Thoracic aorta (tissue), 2 donors: Measurements from ENCODE around the gene SCIN. TPM values are rescaled to one million over a fixed set of nuclear protein-coding genes. Genes with fewer than 3 reads are reported as not detected.

Experiments used
- ATAC-seq: fragments of 150-250 bp; one replicate; pipeline ENCODE4 v1.8.0; 2017; ENCODE audit warnings: low read depth; ENCODE audit not compliant: insufficient number of reproducible peaks, low FRiP score
- DNase-seq: peaks from one replicate; pipeline ENCODE4 v3.0.0-alpha.2; 2020; ENCODE audit warnings: low spot score
- H3K27ac ChIP-seq, 2 donors: fragments of 200-600 bp; sonication (generic); 1 replicate in 1 of 2; 2 replicates in 1 of 2; pipeline ENCODE4 v1.5.1; 2016; ENCODE audit warnings: mild to moderate bottlenecking in 2 of 2, moderate library complexity in 2 of 2
- H3K27me3 ChIP-seq: fragments of 200-600 bp; sonication (generic); replicated peaks from 2 replicates; pipeline ENCODE4 v1.6.0; 2016; ENCODE audit warnings: mild to moderate bottlenecking; ENCODE audit not compliant: insufficient read depth
- H3K36me3 ChIP-seq: fragments of 200-600 bp; sonication (generic); one replicate; pipeline ENCODE4 v1.5.1; 2016
- H3K4me1 ChIP-seq, 2 donors: fragments of 200-600 bp; sonication (generic); 1 replicate in 1 of 2; 2 replicates in 1 of 2; pipeline versions ENCODE4 v1.5.1 to v1.6.0; 2016; ENCODE audit warnings: low read depth in 2 of 2, mild to moderate bottlenecking in 1 of 2; ENCODE audit not compliant: control insufficient read depth in 1 of 2
- H3K4me3 ChIP-seq: fragments of 200-600 bp; sonication (generic); 2 replicates; pipeline ENCODE4 v1.5.1; 2016; ENCODE audit warnings: mild to moderate bottlenecking
- H3K9me3 ChIP-seq: fragments of 200-600 bp; sonication (generic); 2 replicates; pipeline ENCODE4 v1.5.1; 2016
- CTCF ChIP-seq: fragments of 200-600 bp; sonication (generic); IDR thresholded peaks from one replicate; pipeline ENCODE4 v1.5.1; 2019; ENCODE audit warnings: antibody characterized with exemption
- total RNA-seq, 2 donors: library from RNA; depleted of rRNA; stranded (reverse); fragments of >200 nt; gene quantifications; one replicate each; pipeline versions ENCODE4 v1.1.0 to v1.2.3, GENCODE V29; 2016

The SCIN gene
- total RNA-seq, 2 donors from 2014 or later = 0.49 to 2.0 TPM

DNA sequence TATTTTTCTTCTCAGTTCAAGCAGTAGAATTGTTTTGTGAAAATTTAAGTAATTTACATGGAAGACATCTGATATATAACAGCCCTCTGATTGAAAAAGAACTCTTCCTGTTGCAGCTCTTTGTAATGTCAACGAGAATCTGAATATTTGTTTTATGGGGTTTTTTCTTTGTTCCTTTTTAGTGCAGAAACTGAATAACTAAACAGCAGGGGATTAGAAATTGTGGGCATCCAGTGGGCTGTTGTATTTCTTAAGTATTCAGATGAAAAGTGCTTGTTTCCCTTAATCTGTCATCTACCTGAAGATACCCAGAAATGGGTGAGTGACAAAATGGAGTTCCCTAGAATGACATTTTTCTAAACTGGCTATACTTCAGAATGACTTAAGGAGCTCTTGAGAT, 124.3 kb downstream of the SCIN start:
- no peak overlapping the region for H3K27ac ChIP-seq
- DNase-seq (no peak), ATAC-seq (no peak)
- TF ChIP-seq CTCF = no peak
- H3K4me1 ChIP-seq = peaks cover 0 to 2% of the 10 kb centered on the region in 2 donors
- no peaks in the 10 kb centered on the region for H3K36me3 ChIP-seq
- H3K27me3 ChIP-seq = no peaks in the 10 kb centered on the region
- H3K9me3 ChIP-seq = no peaks in the 10 kb centered on the region
- no peak overlapping the region for H3K4me3 ChIP-seq

GRCh38 chr7:12695965-12696364, 125.4 kb downstream of the SCIN start:
- TF ChIP-seq CTCF = no peak

DNA sequence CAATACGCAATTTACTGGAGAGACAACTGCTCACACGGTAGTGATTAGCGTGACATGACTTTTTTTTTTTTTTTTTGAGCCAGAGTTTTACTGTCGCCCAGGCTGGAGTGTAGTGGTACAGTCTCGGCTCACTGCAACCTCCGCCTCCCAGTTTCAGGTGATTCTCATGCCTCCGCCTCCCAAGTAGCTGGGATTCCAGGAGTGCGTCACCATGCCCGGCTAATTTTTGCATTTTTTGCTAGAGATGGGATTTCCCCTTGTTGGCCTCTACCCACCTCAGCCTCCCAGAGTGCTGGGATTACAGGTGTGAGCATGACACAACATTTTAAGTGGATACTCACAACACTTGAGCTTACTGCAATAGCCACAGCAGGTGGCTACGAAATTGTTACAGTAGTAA, 128.8 kb downstream of the SCIN start:
- Histone ChIP-seq H3K9me3 (peaks cover 3% of the 10 kb centered on the region), H3K27ac (no peak overlapping the region), H3K27me3 (no peaks in the 10 kb centered on the region), H3K36me3 (no peaks in the 10 kb centered on the region), H3K4me1 (no peaks in the 10 kb centered on the region), H3K4me3 (no peak overlapping the region)
- ATAC-seq (no peak), DNase-seq (no peak)
- no peak for TF ChIP-seq CTCF

More at GRCh38 chr7:12695965-12696364, 125.4 kb downstream of the SCIN start:
- Histone ChIP-seq H3K27me3 (no peaks in the 10 kb centered on the region), H3K9me3 (no peaks in the 10 kb centered on the region), H3K36me3 (no peaks in the 10 kb centered on the region), H3K27ac (no peak overlapping the region), H3K4me1 (no peaks in the 10 kb centered on the region), H3K4me3 (no peak overlapping the region)
- no peak for DNase-seq
- ATAC-seq = no peak

GRCh38 chr7:12701433-12701832, 130.9 kb downstream of the SCIN start:
- Histone ChIP-seq H3K9me3 (peaks cover 3% of the 10 kb centered on the region), H3K4me3 (no peak overlapping the region), H3K27me3 (no peaks in the 10 kb centered on the region), H3K36me3 (no peaks in the 10 kb centered on the region), H3K27ac (no peak overlapping the region), H3K4me1 (no peaks in the 10 kb centered on the region)
- ATAC-seq (no peak), DNase-seq (no peak)
- TF ChIP-seq CTCF = no peak

DNA sequence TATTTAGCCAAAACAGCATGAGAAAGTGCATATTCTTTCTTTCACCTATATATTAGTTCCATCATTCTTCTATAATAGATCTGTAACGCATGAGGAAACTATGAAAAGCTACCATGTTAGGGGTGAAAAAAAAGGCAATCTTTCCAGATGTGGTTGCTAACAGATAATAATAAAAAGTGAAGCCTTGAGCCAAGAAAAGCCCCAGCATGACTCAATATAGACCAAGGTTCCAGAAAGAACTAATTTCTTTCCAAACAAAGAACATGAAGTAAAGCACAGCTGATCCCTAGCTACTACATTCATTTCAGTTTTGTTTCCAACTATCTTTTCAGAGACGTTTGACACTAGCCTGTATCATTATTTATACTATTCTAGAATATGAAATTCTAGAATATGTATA, 133.4 kb downstream of the SCIN start:
- TF ChIP-seq CTCF = no peak
- Histone ChIP-seq H3K27ac (no peak overlapping the region), H3K27me3 (no peaks in the 10 kb centered on the region), H3K9me3 (peaks cover 3% of the 10 kb centered on the region), H3K4me1 (no peaks in the 10 kb centered on the region), H3K36me3 (no peaks in the 10 kb centered on the region), H3K4me3 (no peak overlapping the region)
- DNase-seq (no peak), ATAC-seq (no peak)
